Kidney epithelial cell (primary cell): Measurements from ENCODE around the gene ARMC12. TPM values are rescaled to one million over a fixed set of nuclear protein-coding genes. Genes with fewer than 3 reads are reported as not detected.

ENCODE experiments used
- DNase-seq: peaks from one replicate; pipeline ENCODE4 v3.0.0-alpha.2; 2010; ENCODE audit warnings: low read depth
- H3K27me3 ChIP-seq: 2 replicates; pipeline ENCODE4 v1.6.0; 2011; ENCODE audit warnings: low read length; ENCODE audit not compliant: control insufficient read depth, insufficient read depth
- H3K36me3 ChIP-seq: 2 replicates; pipeline ENCODE4 v1.5.1; 2011; ENCODE audit warnings: low read length; ENCODE audit not compliant: control insufficient read depth, insufficient read depth
- H3K4me3 ChIP-seq: 2 replicates; pipeline ENCODE4 v1.5.1; 2011; ENCODE audit warnings: low read depth, mild to moderate bottlenecking, control low read depth, low read length
- CTCF ChIP-seq: IDR thresholded peaks from 2 replicates; pipeline ENCODE4 v1.5.1; 2011; ENCODE audit warnings: mild to moderate bottlenecking, moderate library complexity, low read length, control low read depth, inconsistent platforms; ENCODE audit not compliant: insufficient read depth, poor library complexity, severe bottlenecking
- total RNA-seq: library from RNA; depleted of rRNA; stranded (reverse); fragments of >200 nt; gene quantifications from 2 replicates; pipeline ENCODE4 v1.2.3, GENCODE V29; 2015

The ARMC12 gene
- total RNA-seq, 1 donor from 2014 or later: 0.29 TPM

- TF ChIP-seq CTCF: no peak
- no peaks in the 10 kb centered on the region for H3K27me3 ChIP-seq
- H3K36me3 ChIP-seq: no peaks in the 10 kb centered on the region
- DNase-seq: no peak
- H3K4me3 ChIP-seq: no peak overlapping the region
Observed at GRCh38 chr6:35745509-35745908, 8.7 kb downstream of the ARMC12 start.

DNA sequence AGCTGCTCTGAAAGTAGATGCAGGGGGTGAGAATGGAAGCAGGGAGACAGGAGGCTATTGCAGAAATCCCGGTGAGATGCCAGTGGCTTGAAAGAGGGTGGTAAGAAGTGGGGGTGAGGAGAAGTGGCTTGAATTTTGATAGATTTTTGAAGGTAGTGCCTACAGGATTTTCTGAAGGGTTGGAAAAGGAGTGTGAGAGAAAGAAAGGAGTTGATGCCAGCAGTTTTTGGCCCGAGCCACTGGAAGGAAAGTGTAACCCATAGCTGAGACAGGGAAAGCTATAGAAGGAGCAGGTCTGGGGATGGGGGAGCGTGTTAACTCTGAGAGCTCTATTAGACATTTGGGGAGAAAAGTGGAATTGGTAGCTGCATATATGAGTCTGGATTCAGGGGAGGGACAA, 9.7 kb downstream of the ARMC12 start:
- DNase-seq: no peak
- H3K36me3 ChIP-seq: no peaks in the 10 kb centered on the region
- TF ChIP-seq CTCF: no peak
- no peaks in the 10 kb centered on the region for H3K27me3 ChIP-seq
- H3K4me3 ChIP-seq: no peak overlapping the region

- Histone ChIP-seq H3K4me3 (no peak overlapping the region), H3K36me3 (no peaks in the 10 kb centered on the region), H3K27me3 (no peaks in the 10 kb centered on the region)
- no peak for DNase-seq
- no peak for TF ChIP-seq CTCF
Observed at GRCh38 chr6:35747877-35748276, 11.0 kb downstream of the ARMC12 start.

DNA sequence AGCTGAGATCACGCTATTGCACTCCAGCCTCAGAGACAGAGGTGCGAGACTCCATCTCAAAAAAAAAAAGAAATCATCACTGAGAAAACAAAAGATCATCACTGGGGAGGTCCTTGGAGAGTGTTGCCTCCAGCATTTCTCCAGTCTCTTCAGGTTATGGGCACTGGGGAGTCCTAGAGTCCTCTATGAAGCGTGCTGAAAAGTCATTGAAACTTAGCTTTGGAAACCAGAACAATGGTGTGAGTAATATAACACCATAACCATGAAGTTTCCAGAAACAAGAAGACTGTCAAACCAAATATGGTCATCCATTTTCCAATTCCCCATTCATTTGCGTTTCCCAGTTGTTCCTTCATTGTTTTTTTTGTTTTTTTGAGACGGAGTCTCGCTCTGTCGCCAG, 13.7 kb downstream of the ARMC12 start:
- TF ChIP-seq CTCF: no peak
- Histone ChIP-seq H3K36me3 (no peaks in the 10 kb centered on the region), H3K4me3 (no peak overlapping the region), H3K27me3 (no peaks in the 10 kb centered on the region)
- no peak for DNase-seq

GRCh38 chr6:35751594-35751993, 14.8 kb downstream of the ARMC12 start:
- TF ChIP-seq CTCF: no peak
- Histone ChIP-seq H3K4me3 (no peak overlapping the region), H3K27me3 (no peaks in the 10 kb centered on the region), H3K36me3 (no peaks in the 10 kb centered on the region)
- no peak for DNase-seq

DNA sequence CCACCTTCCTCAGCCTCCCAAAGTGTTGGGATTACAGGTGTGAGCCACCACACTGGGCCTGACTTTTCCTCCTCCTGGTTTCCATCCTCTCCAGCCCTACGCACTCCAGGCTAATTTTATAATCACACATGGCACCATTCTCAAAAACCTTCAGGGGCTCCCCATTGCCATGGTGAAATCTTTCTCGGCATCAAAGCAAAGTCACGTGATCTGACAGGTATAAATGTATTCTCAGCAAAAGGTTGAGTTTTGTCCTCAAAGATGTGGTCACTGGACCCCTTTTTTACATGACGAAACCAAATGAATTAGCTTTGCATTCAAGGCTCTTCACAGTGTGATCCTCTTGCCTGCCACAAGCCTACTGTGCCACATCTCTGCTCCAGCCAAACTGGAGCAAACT, 15.5 kb downstream of the ARMC12 start:
- Histone ChIP-seq H3K4me3 (no peak overlapping the region), H3K36me3 (no peaks in the 10 kb centered on the region), H3K27me3 (no peaks in the 10 kb centered on the region)
- no peak for TF ChIP-seq CTCF
- no peak for DNase-seq
